ENCODE measurements around the gene ZDHHC14.

DNA sequence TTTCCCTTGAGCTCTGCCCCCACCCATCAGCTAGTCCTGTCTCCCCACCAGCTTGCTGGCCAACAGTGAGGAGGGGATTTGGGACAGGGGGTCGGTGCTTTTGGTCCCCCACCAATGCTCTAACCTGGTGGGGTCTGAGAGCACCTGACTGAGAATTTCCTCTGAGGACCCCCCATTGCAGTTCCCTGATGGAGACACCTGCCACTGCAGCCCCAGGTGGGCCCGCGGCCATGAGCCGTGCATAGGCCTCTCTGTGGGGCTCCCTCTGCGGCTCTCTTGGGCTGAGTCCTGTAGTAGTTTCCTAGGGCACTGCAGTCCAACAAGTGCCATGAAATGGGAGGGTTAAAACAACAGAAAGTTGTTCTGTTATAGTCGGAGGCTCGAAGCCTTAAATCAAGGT lies 269.8 kb downstream of the ZDHHC14 start:
- TF ChIP-seq, protein P1, sequence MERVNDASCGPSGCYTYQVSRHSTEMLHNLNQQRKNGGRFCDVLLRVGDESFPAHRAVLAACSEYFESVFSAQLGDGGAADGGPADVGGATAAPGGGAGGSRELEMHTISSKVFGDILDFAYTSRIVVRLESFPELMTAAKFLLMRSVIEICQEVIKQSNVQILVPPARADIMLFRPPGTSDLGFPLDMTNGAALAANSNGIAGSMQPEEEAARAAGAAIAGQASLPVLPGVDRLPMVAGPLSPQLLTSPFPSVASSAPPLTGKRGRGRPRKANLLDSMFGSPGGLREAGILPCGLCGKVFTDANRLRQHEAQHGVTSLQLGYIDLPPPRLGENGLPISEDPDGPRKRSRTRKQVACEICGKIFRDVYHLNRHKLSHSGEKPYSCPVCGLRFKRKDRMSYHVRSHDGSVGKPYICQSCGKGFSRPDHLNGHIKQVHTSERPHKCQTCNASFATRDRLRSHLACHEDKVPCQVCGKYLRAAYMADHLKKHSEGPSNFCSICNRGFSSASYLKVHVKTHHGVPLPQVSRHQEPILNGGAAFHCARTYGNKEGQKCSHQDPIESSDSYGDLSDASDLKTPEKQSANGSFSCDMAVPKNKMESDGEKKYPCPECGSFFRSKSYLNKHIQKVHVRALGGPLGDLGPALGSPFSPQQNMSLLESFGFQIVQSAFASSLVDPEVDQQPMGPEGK (CRISPR knock-in tag; IDR thresholded peaks at IDR 0.05; ENCODE audit: borderline replicate concordance) = no peak
- TF ChIP-seq, protein P2, sequence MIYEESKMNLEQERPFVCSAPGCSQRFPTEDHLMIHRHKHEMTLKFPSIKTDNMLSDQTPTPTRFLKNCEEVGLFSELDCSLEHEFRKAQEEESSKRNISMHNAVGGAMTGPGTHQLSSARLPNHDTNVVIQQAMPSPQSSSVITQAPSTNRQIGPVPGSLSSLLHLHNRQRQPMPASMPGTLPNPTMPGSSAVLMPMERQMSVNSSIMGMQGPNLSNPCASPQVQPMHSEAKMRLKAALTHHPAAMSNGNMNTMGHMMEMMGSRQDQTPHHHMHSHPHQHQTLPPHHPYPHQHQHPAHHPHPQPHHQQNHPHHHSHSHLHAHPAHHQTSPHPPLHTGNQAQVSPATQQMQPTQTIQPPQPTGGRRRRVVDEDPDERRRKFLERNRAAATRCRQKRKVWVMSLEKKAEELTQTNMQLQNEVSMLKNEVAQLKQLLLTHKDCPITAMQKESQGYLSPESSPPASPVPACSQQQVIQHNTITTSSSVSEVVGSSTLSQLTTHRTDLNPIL (CRISPR knock-in tag; IDR thresholded peaks at IDR 0.05; ENCODE audit: low read depth) = no peak
- TF ChIP-seq ZC3H10 (CRISPR knock-in tag; IDR thresholded peaks at IDR 0.05) (no peak), ZFP30 (CRISPR knock-in tag; IDR thresholded peaks at IDR 0.05) (no peak)

Measured in SK-N-SH treated with all-trans-retinoic acid at 6 μM for 48 hours (cell line).